CD4-positive, alpha-beta T cell treated with Interleukin-10 for 1 hour (primary cell): Measurements from ENCODE around the gene TPRG1.

Experiments
- DNase-seq: peaks from one replicate; pipeline ENCODE4 v3.0.0-alpha.2; 2020

The TPRG1 gene

GRCh38 chr3:189166321-189166720 lies 5.5 kb upstream of the TPRG1 start:
- no peak for DNase-seq

GRCh38 chr3:189167027-189167766 lies 4.6 kb upstream of the TPRG1 start:
- no peak for DNase-seq

GRCh38 chr3:189168711-189169110 lies 3.1 kb upstream of the TPRG1 start:
- DNase-seq: no peak

- DNase-seq: no peak
These were observed 2.0 kb upstream of the TPRG1 start for GRCh38 chr3:189169728-189170127.

- no peak for DNase-seq
These were observed 1.2 kb upstream of the TPRG1 start for GRCh38 chr3:189170559-189170958.

GRCh38 chr3:189172668-189173419 lies 1.1 kb downstream of the TPRG1 start:
- DNase-seq: no peak

- no peak for DNase-seq
These were observed 12.8 kb downstream of the TPRG1 start for GRCh38 chr3:189184566-189184965.

- no peak for DNase-seq
These were observed 14.3 kb downstream of the TPRG1 start for GRCh38 chr3:189186101-189186500.

GRCh38 chr3:189188466-189188865 lies 16.7 kb downstream of the TPRG1 start:
- no peak for DNase-seq

- no peak for DNase-seq
These were observed 21.0 kb downstream of the TPRG1 start for GRCh38 chr3:189192725-189193124.

GRCh38 chr3:189195302-189195701 lies 23.5 kb downstream of the TPRG1 start:
- DNase-seq: no peak

GRCh38 chr3:189202106-189202505 lies 30.3 kb downstream of the TPRG1 start:
- DNase-seq: no peak

GRCh38 chr3:189202583-189202982 lies 30.8 kb downstream of the TPRG1 start:
- no peak for DNase-seq

GRCh38 chr3:189204167-189204866 lies 32.5 kb downstream of the TPRG1 start:
- no peak for DNase-seq

- no peak for DNase-seq
These were observed 33.2 kb downstream of the TPRG1 start for GRCh38 chr3:189204937-189205336.

- no peak for DNase-seq
These were observed 38.5 kb downstream of the TPRG1 start for GRCh38 chr3:189210251-189210770.

- DNase-seq: no peak
These were observed 40.9 kb downstream of the TPRG1 start for GRCh38 chr3:189212681-189213080.

GRCh38 chr3:189214651-189215050 lies 42.9 kb downstream of the TPRG1 start:
- DNase-seq: no peak

GRCh38 chr3:189222927-189223636 lies 51.3 kb downstream of the TPRG1 start:
- no peak for DNase-seq

- no peak for DNase-seq
These were observed 53.7 kb downstream of the TPRG1 start for GRCh38 chr3:189225431-189225830.

- DNase-seq: no peak
These were observed 55.5 kb downstream of the TPRG1 start for GRCh38 chr3:189227249-189227648.

- no peak for DNase-seq
These were observed 57.5 kb downstream of the TPRG1 start for GRCh38 chr3:189229196-189229828.
